ENCODE measurements around the gene TSG101. TPM values are rescaled to one million over a fixed set of nuclear protein-coding genes. Genes with fewer than 3 reads are reported as not detected.

Gene TSG101
- polyA plus RNA-seq, 1 donor (not counting 4 experiments of a cell fraction or from before 2014, with no cell fraction given): 113 TPM

GRCh38 chr11:18536209-18536608 lies 9.5 kb upstream of the TSG101 start:
- Histone ChIP-seq H3K79me2 (ENCODE audit: control insufficient read depth, insufficient read depth, low read length) (no peaks in the 10 kb centered on the region), H3K9me3 (ENCODE audit: control insufficient read depth, low read depth, low read length) (no peaks in the 10 kb centered on the region), H3K4me3 (ENCODE audit: control insufficient read depth in 2 of 3, extremely low read depth in 1 of 3, insufficient read depth in 2 of 3, low read depth in 1 of 3, low read length in 3 of 3) (no peak overlapping the region), H3K4me1 (ENCODE audit: control insufficient read depth, extremely low read depth, insufficient read depth, low read length) (no peaks in the 10 kb centered on the region), H2AFZ (ENCODE audit: control insufficient read depth, low read length) (no peak overlapping the region), H3K27me3 (ENCODE audit: control insufficient read depth, extremely low read depth, insufficient read depth, low read length) (no peaks in the 10 kb centered on the region), H3K9ac (ENCODE audit: control insufficient read depth, extremely low read depth, insufficient read depth, low read length) (no peak overlapping the region), H3K27ac (ENCODE audit: control insufficient read depth, insufficient read depth, low read length) (no peak overlapping the region), H3K36me3 (ENCODE audit: control insufficient read depth in 2 of 2, extremely low read depth in 1 of 2, insufficient read depth in 2 of 2, low read length in 2 of 2) (peaks cover 6 to 9% of the 10 kb centered on the region in 2 experiments), H4K20me1 (ENCODE audit: control insufficient read depth, extremely low read depth, insufficient read depth, low read length) (no peaks in the 10 kb centered on the region), H3K4me2 (ENCODE audit: control insufficient read depth, extremely low read depth, insufficient read depth, low read depth, low read length) (no peak overlapping the region), H3K9me1 (ENCODE audit: control insufficient read depth, extremely low read depth, insufficient read depth, low read length) (no peaks in the 10 kb centered on the region)
- TF ChIP-seq CTCF (optimal IDR thresholded peaks at IDR 0.05 in 1 of 3, IDR thresholded peaks at IDR 0.05 in 1 of 3, conservative IDR thresholded peaks at IDR 0.05 in 1 of 3; ENCODE audit: extremely low read depth in 1 of 3, insufficient read depth in 2 of 3, low read length in 3 of 3) (no peak), EZH2 (IDR thresholded peaks at IDR 0.05; ENCODE audit: low read length) (no peak)
- no peak for FAIRE-seq
- dilution Hi-C loops (cut with MboI; ENCODE audit: extremely low pct_ligation_motif_present, low sequenced_read_pairs): no loop called here
- no peak for DNase-seq (ENCODE audit: low read depth, low spot score)

- Histone ChIP-seq H3K9me3 (ENCODE audit: control insufficient read depth, low read depth, low read length) (no peaks in the 10 kb centered on the region), H3K4me1 (ENCODE audit: control insufficient read depth, extremely low read depth, insufficient read depth, low read length) (no peaks in the 10 kb centered on the region), H3K4me3 (ENCODE audit: control insufficient read depth in 2 of 3, extremely low read depth in 1 of 3, insufficient read depth in 2 of 3, low read depth in 1 of 3, low read length in 3 of 3) (no peak overlapping the region), H3K27me3 (ENCODE audit: control insufficient read depth, extremely low read depth, insufficient read depth, low read length) (no peaks in the 10 kb centered on the region), H3K36me3 (ENCODE audit: control insufficient read depth in 2 of 2, extremely low read depth in 1 of 2, insufficient read depth in 2 of 2, low read length in 2 of 2) (peaks cover 4 to 9% of the 10 kb centered on the region in 2 experiments), H3K9me1 (ENCODE audit: control insufficient read depth, extremely low read depth, insufficient read depth, low read length) (no peaks in the 10 kb centered on the region), H3K79me2 (ENCODE audit: control insufficient read depth, insufficient read depth, low read length) (no peaks in the 10 kb centered on the region), H3K27ac (ENCODE audit: control insufficient read depth, insufficient read depth, low read length) (no peak overlapping the region), H2AFZ (ENCODE audit: control insufficient read depth, low read length) (no peak overlapping the region), H3K9ac (ENCODE audit: control insufficient read depth, extremely low read depth, insufficient read depth, low read length) (no peak overlapping the region), H4K20me1 (ENCODE audit: control insufficient read depth, extremely low read depth, insufficient read depth, low read length) (no peaks in the 10 kb centered on the region), H3K4me2 (ENCODE audit: control insufficient read depth, extremely low read depth, insufficient read depth, low read depth, low read length) (no peak overlapping the region)
- FAIRE-seq (no peak), DNase-seq (ENCODE audit: low read depth, low spot score) (no peak)
- no peak for TF ChIP-seq EZH2 (IDR thresholded peaks at IDR 0.05; ENCODE audit: low read length)
- no peak for TF ChIP-seq CTCF (optimal IDR thresholded peaks at IDR 0.05 in 1 of 3, IDR thresholded peaks at IDR 0.05 in 1 of 3, conservative IDR thresholded peaks at IDR 0.05 in 1 of 3; ENCODE audit: extremely low read depth in 1 of 3, insufficient read depth in 2 of 3, low read length in 3 of 3)
- dilution Hi-C loops (cut with MboI; ENCODE audit: extremely low pct_ligation_motif_present, low sequenced_read_pairs): no loop called here
Measured at GRCh38 chr11:18534245-18534644, 7.5 kb upstream of the TSG101 start.

Data from keratinocyte (primary cell).